Mesodermal cell (in vitro differentiated cells): ENCODE results near the gene DHRS3.
"Not testable (repeated sequence)": the region's sequence is repeated elsewhere in the genome, so short reads cannot be mapped to it uniquely, and the experiment has no call there.

Experiments
- H3K27ac ChIP-seq: 2 replicates; pipeline ENCODE4 v1.7.0; 2013; ENCODE audit warnings: mild to moderate bottlenecking, low read depth, low read length, moderate library complexity; ENCODE audit not compliant: severe bottlenecking
- H3K36me3 ChIP-seq: 2 replicates; pipeline ENCODE4 v1.7.1; 2013; ENCODE audit warnings: mild to moderate bottlenecking, low read length, moderate library complexity; ENCODE audit not compliant: control insufficient read depth, insufficient read depth
- H3K4me1 ChIP-seq: one replicate; pipeline ENCODE4 v1.7.1; 2013; ENCODE audit warnings: mild to moderate bottlenecking, low read length; ENCODE audit not compliant: insufficient read depth, control insufficient read depth, poor library complexity, severe bottlenecking
- H3K4me3 ChIP-seq: 2 replicates; pipeline ENCODE4 v1.7.0; 2013; ENCODE audit warnings: low read length, control low read depth, mild to moderate bottlenecking; ENCODE audit not compliant: insufficient read depth, poor library complexity, severe bottlenecking; ENCODE audit errors: extremely low read depth
- H3K9me3 ChIP-seq: 2 replicates; pipeline ENCODE4 v1.7.1; 2013; ENCODE audit warnings: mild to moderate bottlenecking, low read length, moderate library complexity; ENCODE audit not compliant: control insufficient read depth
- WGBS, 2 experiments: methylation state at CpG; one replicate each; pipeline ENCODE4 v1.1.5; 2013; ENCODE audit warnings: missing lambda C conversion rate in 2 of 2; ENCODE audit not compliant: insufficient coverage in 2 of 2; 5-methylcytosine and 5-hydroxymethylcytosine counted together

DHRS3 gene

GRCh38 chr1:12542138-12542465 lies 75.9 kb downstream of the DHRS3 start:
- H3K36me3 ChIP-seq = no peaks in the 10 kb centered on the region
- H3K9me3 ChIP-seq = peaks cover 3% of the 10 kb centered on the region
- no peak overlapping the region for H3K4me3 ChIP-seq
- no peak overlapping the region for H3K27ac ChIP-seq
- WGBS, 2 experiments = 95 to 97% methylated on average over 9 of the region's 9 CpGs
- H3K4me1 ChIP-seq = no peaks in the 10 kb centered on the region

GRCh38 chr1:12541274-12542137 lies 76.5 kb downstream of the DHRS3 start:
- Histone ChIP-seq H3K4me1 (no peaks in the 10 kb centered on the region), H3K27ac (no peak overlapping the region), H3K9me3 (peaks cover 3% of the 10 kb centered on the region), H3K4me3 (no peak overlapping the region), H3K36me3 (no peaks in the 10 kb centered on the region)
- WGBS, 2 experiments = 61 to 69% methylated on average over 10 to 13 of the region's 17 CpGs

- H3K4me1 ChIP-seq = no peaks in the 10 kb centered on the region
- peaks cover 3% of the 10 kb centered on the region for H3K9me3 ChIP-seq
- H3K27ac ChIP-seq = peak overlapping the region; percentile 73
- H3K4me3 ChIP-seq = no peak overlapping the region
- no peaks in the 10 kb centered on the region for H3K36me3 ChIP-seq
- 70 to 72% methylated on average over 13 of the region's 17 CpGs for WGBS, 2 experiments
Measured at GRCh38 chr1:12540580-12541273, 77.3 kb downstream of the DHRS3 start.

DNA sequence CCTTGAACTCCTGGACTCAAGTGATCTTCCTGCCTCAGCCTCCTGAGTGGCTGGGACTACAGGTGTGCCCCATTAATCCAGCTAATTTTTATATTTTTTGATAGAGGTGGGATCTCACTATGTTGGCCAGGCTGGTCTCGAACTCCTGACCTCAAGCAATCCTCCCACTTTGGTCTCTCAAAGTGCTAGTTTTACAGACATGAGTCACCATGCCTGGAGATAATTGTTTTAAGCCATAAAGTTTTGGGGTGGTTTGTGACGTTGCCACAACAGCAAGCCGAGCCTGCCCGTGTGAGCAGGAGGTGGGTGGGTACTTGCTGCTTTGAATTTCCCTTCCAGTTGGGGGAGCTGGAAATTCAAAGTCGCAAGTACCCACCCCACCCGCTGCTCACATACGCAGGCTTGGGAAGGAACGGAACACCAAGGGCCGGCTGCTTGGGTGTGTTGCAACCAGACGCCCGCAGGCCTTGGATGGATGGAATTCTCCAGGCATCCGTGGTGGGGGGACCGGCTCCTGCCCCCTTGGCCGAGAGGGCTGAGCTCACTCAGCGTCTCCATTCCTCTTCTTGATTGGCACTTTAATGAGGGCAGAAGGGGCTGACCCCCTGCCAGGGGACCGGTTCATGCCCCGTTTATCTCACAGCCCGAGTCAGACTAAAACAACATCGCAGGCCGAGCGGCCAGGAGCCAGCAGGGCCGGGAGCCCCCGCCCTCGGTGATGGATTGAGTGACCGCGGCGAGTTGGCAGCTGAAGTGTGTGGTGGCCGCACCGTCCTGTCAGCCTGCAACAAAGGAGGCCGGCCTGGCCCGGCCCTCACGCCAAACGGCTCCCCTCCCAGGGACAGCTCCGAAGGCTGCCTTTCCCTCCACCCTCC lies 78.1 kb downstream of the DHRS3 start:
- Histone ChIP-seq H3K9me3 (peaks cover 3% of the 10 kb centered on the region), H3K4me1 (no peaks in the 10 kb centered on the region), H3K27ac (peak overlapping the region; percentile 73), H3K4me3 (no peak overlapping the region), H3K36me3 (no peaks in the 10 kb centered on the region)
- WGBS, 2 experiments = 11 to 14% methylated on average over 20 to 24 of the region's 34 CpGs

DNA sequence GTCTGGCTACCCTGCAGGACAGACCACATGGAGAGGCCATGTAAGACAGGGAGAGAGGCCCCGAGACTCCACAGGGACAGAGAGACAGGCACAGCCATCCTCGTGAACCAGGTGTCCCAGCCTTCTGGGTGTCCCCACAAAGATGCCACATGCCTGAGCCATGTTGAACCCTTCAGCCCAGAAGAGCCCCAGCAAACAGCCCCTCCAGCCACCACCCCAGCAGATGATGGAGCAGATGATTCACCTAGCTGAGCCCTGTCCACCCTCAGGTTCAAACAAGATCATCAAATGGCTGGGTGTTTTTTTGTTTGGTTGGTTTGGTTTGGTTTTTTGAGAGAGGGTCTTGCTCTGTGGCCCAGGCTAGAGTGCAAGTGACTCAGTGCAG lies 78.7 kb downstream of the DHRS3 start:
- Histone ChIP-seq H3K4me1 (no peaks in the 10 kb centered on the region), H3K4me3 (no peak overlapping the region), H3K27ac (no peak overlapping the region), H3K36me3 (no peaks in the 10 kb centered on the region), H3K9me3 (peaks cover 3% of the 10 kb centered on the region)
- WGBS, 2 experiments = 88 to 100% methylated on average over 2 of the region's 2 CpGs

DNA sequence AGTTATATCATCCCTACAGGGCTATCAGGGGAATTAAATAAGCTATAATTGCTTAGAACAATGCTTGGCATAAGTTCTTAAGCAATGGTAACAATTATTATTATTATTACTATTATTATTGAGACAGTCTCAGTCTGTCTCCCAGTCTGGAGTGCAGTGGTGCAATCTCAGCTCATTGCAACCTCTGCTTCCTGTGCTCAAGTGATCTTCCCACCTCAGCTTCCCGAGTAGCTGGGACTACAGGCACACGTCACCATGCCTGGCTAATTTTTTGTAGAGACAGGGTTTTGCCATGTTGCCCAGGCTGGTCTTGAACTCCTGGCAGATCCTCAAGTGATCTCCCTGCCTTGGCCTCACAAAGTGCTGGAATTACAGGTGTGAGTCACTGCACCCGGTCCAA lies 79.5 kb downstream of the DHRS3 start:
- not testable (repeated sequence) for H3K27ac ChIP-seq
- 85 to 100% methylated on average over 2 of the region's 3 CpGs for WGBS, 2 experiments

GRCh38 chr1:12537906-12538461 lies 80.0 kb downstream of the DHRS3 start:
- Histone ChIP-seq H3K4me3 (no peak overlapping the region), H3K4me1 (no peaks in the 10 kb centered on the region), H3K36me3 (no peaks in the 10 kb centered on the region), H3K9me3 (peaks cover 3% of the 10 kb centered on the region), H3K27ac (no peak overlapping the region)
- WGBS, 2 experiments = 83 to 100% methylated on average over 3 of the region's 3 CpGs

More for the DNA sequence above, 79.5 kb downstream of the DHRS3 start:
- H3K4me3 ChIP-seq, H3K9me3 ChIP-seq, H3K4me1 ChIP-seq, H3K36me3 ChIP-seq: not testable (repeated sequence)

DNA sequence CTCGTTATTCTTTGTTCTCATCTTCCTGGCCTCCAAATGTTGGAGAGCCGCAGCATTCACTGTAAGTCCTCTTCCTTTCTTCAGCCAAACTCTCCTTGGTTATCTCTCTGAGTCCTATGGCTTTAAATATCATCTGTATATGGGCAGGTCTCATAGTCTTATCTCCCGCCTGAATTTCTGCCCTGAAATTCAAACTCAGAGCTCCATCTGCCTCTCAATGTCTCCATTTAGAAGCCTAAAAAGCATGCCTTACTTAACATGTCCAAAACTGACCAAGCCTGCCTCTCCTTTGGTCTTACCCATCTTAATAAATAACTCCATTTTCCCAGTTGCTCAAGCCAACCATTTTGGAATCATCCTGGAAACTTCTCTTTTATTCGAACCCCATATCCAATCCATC lies 80.7 kb downstream of the DHRS3 start:
- no peaks in the 10 kb centered on the region for H3K36me3 ChIP-seq
- H3K27ac ChIP-seq = no peak overlapping the region
- no peaks in the 10 kb centered on the region for H3K4me1 ChIP-seq
- WGBS, 2 experiments = 77 to 88% methylated on average over 4 of the region's 4 CpGs
- peaks cover 3% of the 10 kb centered on the region for H3K9me3 ChIP-seq
- no peak overlapping the region for H3K4me3 ChIP-seq

DNA sequence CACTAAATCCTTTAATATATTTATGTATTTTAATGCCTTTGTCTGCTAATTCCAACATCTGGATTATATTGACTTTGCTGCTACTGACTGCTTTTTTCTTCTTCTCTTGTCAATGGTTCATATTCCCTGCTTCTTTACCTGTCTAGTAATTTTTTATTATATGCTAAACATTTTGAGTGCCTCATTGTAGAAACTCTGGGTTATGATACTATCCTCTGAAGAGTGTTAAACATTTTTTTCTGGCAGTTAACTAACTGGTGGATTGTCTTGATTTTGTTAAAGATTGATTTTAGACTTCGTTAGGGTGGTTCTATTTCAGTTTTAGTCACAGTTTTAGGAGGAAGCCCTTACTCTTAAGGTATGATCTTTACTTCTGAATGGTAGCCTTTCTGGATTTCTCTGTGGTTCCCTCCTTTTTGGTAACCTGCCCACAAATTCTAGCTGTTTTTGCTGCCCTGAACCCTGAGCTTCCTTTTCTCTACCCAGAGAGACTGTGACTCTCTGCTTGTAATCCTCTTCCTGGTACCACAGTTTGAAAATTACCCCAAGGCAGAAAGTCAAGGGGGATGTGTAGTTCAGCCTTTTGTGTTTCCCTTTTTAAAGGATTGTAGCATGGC lies 81.9 kb downstream of the DHRS3 start:
- Histone ChIP-seq H3K4me1 (no peaks in the 10 kb centered on the region), H3K36me3 (no peaks in the 10 kb centered on the region), H3K4me3 (no peak overlapping the region), H3K9me3 (peaks cover 3% of the 10 kb centered on the region), H3K27ac (no peak overlapping the region)
- 100% methylated on average over 1 of the region's 1 CpG; no CpG with 5 or more reads in 1 of the 2 experiments for WGBS, 2 experiments
